K562 (cell line): Measurements from ENCODE around the gene ZFP92.

Experiments used
- CTCF ChIP-seq, 3 experiments: IDR thresholded peaks in 2 of 3; conservative IDR thresholded peaks in 1 of 3; 2 replicates each; pipeline ENCODE4 v1.5.1; 2011 to 2012; ENCODE audit warnings: low read length in 3 of 3, mild to moderate bottlenecking in 3 of 3, control low read depth in 2 of 3, improper control_type of control experiment in 1 of 3, inconsistent platforms in 1 of 3, low read depth in 1 of 3, mixed read lengths in 1 of 3, moderate library complexity in 1 of 3; ENCODE audit not compliant: insufficient read depth in 2 of 3
- DPF2 ChIP-seq: fragments of 450-650 bp; IDR thresholded peaks from 2 replicates; pipeline ENCODE4 v1.6.1; 2016
- ELF4 ChIP-seq: fragments of 450-650 bp; formaldehyde crosslinking; IDR thresholded peaks from 2 replicates; pipeline ENCODE4 v1.4.0; 2022; ENCODE audit warnings: missing genetic modification characterization
- EZH2 ChIP-seq: IDR thresholded peaks from 2 replicates; pipeline ENCODE4 v1.6.1; 2012; ENCODE audit warnings: low read depth, mild to moderate bottlenecking, inconsistent platforms, low read length, borderline replicate concordance
- MAFK ChIP-seq: IDR thresholded peaks from 2 replicates; pipeline ENCODE4 v1.6.1; 2011; ENCODE audit warnings: low read length, improper control_type of control experiment
- RFX5 ChIP-seq: IDR thresholded peaks from 2 replicates; pipeline ENCODE4 v1.6.1; 2011; ENCODE audit warnings: low read depth, mild to moderate bottlenecking, improper control_type of control experiment, low read length
- RHOXF2B ChIP-seq: fragments of 250-450 bp; sonication (Bioruptor Pico); conservative IDR thresholded peaks from 2 replicates; pipeline ENCODE4 v1.5.1; 2021
- SIN3A ChIP-seq, 2 experiments: fragments of 150-350 bp in 1 of 2; IDR thresholded peaks; 2 replicates each; pipeline ENCODE4 v1.6.1; 2011 to 2016; ENCODE audit warnings: borderline replicate concordance in 2 of 2, low read depth in 2 of 2, low read length in 2 of 2, mild to moderate bottlenecking in 2 of 2, moderate library complexity in 2 of 2; ENCODE audit not compliant: control insufficient read depth in 1 of 2
- SMC3 ChIP-seq: conservative IDR thresholded peaks from 2 replicates; pipeline ENCODE4 v1.6.1; 2011; ENCODE audit warnings: low read depth, low read length, improper control_type of control experiment; ENCODE audit not compliant: insufficient read depth
- TAF1 ChIP-seq: IDR thresholded peaks from 2 replicates; pipeline ENCODE4 v1.6.1; 2011; ENCODE audit warnings: mild to moderate bottlenecking, low read length, moderate library complexity; ENCODE audit not compliant: insufficient read depth, control insufficient read depth, severe bottlenecking; ENCODE audit errors: extremely low read depth
- TGIF2 ChIP-seq: sonication (generic); formaldehyde crosslinking; IDR thresholded peaks from 2 replicates; pipeline ENCODE4 v1.8.1; 2022; ENCODE audit warnings: mild to moderate bottlenecking, missing genetic modification reagents, moderate library complexity
- USF1 ChIP-seq: sonication (generic); formaldehyde crosslinking; IDR thresholded peaks from 2 replicates; pipeline ENCODE4 v1.9.0; 2022; ENCODE audit warnings: mild to moderate bottlenecking, missing genetic modification reagents

GRCh38 chrX:153455571-153455970 lies 44.3 kb downstream of the ZFP92 start:
- no peak for TF ChIP-seq SIN3A (IDR thresholded peaks at IDR 0.05; ENCODE audit: borderline replicate concordance in 2 of 2, control insufficient read depth in 1 of 2, low read depth in 2 of 2, low read length in 2 of 2)
- TF ChIP-seq TGIF2 (CRISPR knock-in tag) = no peak
- no peak for TF ChIP-seq MAFK
- TF ChIP-seq USF1 (CRISPR knock-in tag) = no peak
- TF ChIP-seq RFX5 = no peak
- no peak for TF ChIP-seq RHOXF2B
- TF ChIP-seq DPF2 = no peak
- TF ChIP-seq TAF1 = no peak
- TF ChIP-seq CTCF (IDR thresholded peaks at IDR 0.05 in 2 of 3, conservative IDR thresholded peaks at IDR 0.05 in 1 of 3; ENCODE audit: insufficient read depth in 2 of 3, low read depth in 1 of 3, low read length in 3 of 3) = no peak
- TF ChIP-seq ELF4 (CRISPR knock-in tag) = no peak
- TF ChIP-seq SMC3 = no peak
- TF ChIP-seq EZH2 = no peak
